HCT116 (cell line): ENCODE results near the gene JUN. TPM values are rescaled to one million over a fixed set of nuclear protein-coding genes. Genes with fewer than 3 reads are reported as not detected.

Experiments
- total RNA-seq: library from RNA; stranded (reverse); gene quantifications from one replicate; pipeline ENCODE4 v1.2.1, GENCODE V29; 2021; ENCODE audit not compliant: unreplicated experiment

Gene JUN
- total RNA-seq, 1 experiment from 2014 or later = 18.7 TPM

Other genes starting within 250 kb of the JUN start
- 21.9 TPM for gene OMA1, start 237.3 kb downstream of the JUN start, total RNA-seq
- gene TACSTD2, start 206.8 kb downstream of the JUN start, total RNA-seq = 12.2 TPM
- gene MYSM1, start 84.0 kb downstream of the JUN start, total RNA-seq = 37.5 TPM